Loucy (cell line): ENCODE results near the gene TUSC1.

ENCODE experiments used
- EZH2phosphoT487 ChIP-seq: fragments of 200-600 bp; IDR thresholded peaks from 2 replicates; pipeline ENCODE4 v1.6.1; 2018; ENCODE audit warnings: antibody characterized with exemption, mild to moderate bottlenecking, moderate library complexity, borderline replicate concordance
- TF ChIP-seq, protein P1 (sequence below): fragments of 200-600 bp; sonication (generic); conservative IDR thresholded peaks from 2 replicates; pipeline ENCODE4 v1.5.1; 2014; ENCODE audit warnings: mild to moderate bottlenecking, antibody characterized with exemption, low read length

DNA sequence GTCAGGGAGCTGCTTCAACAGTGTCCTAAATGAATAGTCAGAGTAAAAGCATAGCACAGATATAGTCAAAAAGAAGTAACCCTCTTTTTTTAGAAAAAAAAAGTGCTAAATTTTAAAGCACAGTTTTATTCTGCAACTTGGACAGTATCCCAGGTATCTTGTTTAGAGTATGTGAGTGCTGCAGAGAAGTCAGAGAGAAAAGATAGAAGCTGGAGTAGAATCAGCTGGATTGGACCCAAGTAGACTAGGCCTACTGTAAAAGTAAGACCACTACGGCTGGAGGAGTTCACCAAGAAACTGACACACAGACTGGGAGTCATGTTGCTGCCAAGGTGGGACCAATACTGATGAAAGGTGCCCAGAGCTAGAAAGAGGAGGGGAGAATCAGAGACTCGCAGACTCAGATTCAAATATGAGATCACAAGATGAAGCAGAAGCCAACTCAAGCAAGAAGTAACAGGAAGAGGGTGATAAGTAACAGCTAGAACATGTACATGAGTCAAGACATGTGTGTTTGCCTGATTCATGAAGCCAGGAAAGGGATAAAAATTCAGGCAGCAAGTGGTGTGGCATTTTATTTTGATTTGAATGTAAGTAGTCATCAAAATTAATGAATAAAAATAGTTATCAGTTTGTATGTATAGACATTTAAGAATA is 25.6 kb upstream of the TUSC1 start:
- TF ChIP-seq, protein P1, sequence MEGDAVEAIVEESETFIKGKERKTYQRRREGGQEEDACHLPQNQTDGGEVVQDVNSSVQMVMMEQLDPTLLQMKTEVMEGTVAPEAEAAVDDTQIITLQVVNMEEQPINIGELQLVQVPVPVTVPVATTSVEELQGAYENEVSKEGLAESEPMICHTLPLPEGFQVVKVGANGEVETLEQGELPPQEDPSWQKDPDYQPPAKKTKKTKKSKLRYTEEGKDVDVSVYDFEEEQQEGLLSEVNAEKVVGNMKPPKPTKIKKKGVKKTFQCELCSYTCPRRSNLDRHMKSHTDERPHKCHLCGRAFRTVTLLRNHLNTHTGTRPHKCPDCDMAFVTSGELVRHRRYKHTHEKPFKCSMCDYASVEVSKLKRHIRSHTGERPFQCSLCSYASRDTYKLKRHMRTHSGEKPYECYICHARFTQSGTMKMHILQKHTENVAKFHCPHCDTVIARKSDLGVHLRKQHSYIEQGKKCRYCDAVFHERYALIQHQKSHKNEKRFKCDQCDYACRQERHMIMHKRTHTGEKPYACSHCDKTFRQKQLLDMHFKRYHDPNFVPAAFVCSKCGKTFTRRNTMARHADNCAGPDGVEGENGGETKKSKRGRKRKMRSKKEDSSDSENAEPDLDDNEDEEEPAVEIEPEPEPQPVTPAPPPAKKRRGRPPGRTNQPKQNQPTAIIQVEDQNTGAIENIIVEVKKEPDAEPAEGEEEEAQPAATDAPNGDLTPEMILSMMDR, result no peak
- no peak for TF ChIP-seq EZH2phosphoT487
